K562 (cell line): ENCODE measurements around the gene ARL13B. TPM values are rescaled to one million over a fixed set of nuclear protein-coding genes. Genes with fewer than 3 reads are reported as not detected.
A peak's percentile ranks its signal among the peaks of the same experiment; 100 is the strongest.

Experiments
- ATAC-seq: fragments of 200-7000 bp; cut with Tn5 transposase; 3 replicates; pipeline ENCODE4 v1.9.1; 2020; ENCODE audit warnings: moderate library complexity
- BruUV-seq: library from RNA; stranded (reverse); fragments of 400-500 nt; replicated peaks from 2 replicates; lab custom pipeline; 2021; lab: Mats Ljungman, UMichigan
- CTCF ChIA-PET: fragments of 300-600 bp; formaldehyde crosslinking; extraction: SDS; loops from one replicate; lab custom pipeline; 2021; ENCODE audit warnings: low intra/inter-chr PET ratio; lab: Yijun Ruan, JAX
- POLR2A ChIA-PET: fragments of 300-600, 350-650 bp; sonication (Branson Sonifier 250); formaldehyde crosslinking; extraction: SDS; loops from one replicate; lab custom pipeline; 2021; ENCODE audit warnings: antibody characterized with exemption, inconsistent platforms; lab: Yijun Ruan, JAX
- DNase-seq, 4 experiments: peaks; one replicate each; pipeline versions ENCODE4 v3.0.0 to v3.0.0-alpha.2; 2011 to 2018; ENCODE audit warnings: low spot score in 3 of 4, mixed read lengths in 3 of 4; ENCODE audit errors: extremely low read depth in 1 of 4
- FAIRE-seq: peaks from 2 replicates; lab custom pipeline; 2011; peaks lifted over from hg19 to GRCh38; lab: Jason Lieb, UNC
- H2AFZ ChIP-seq: 2 replicates; pipeline ENCODE4 v1.6.0; 2011; ENCODE audit warnings: low read depth, low read length, control low read depth, inconsistent platforms
- H3K27ac ChIP-seq: fragments of 200-600 bp; 3 replicates; pipeline ENCODE4 v1.8.0; 2011; ENCODE audit warnings: low read depth, mild to moderate bottlenecking, control low read depth, inconsistent platforms, low read length, moderate library complexity, mixed read lengths; ENCODE audit errors: extremely low read depth
- H3K27me3 ChIP-seq, 2 experiments: fragments of 300-600 bp in 1 of 2; 2 replicates in 1 of 2; 3 replicates in 1 of 2; pipeline versions ENCODE4 v1.6.0 to v1.8.0; 2011; ENCODE audit warnings: inconsistent platforms in 2 of 2, low read length in 2 of 2, mild to moderate bottlenecking in 1 of 2, mixed read lengths in 1 of 2, moderate library complexity in 1 of 2; ENCODE audit not compliant: control insufficient read depth in 2 of 2, insufficient read depth in 2 of 2
- H3K36me3 ChIP-seq: fragments of 300-600 bp; 3 replicates; pipeline ENCODE4 v1.8.0; 2011; ENCODE audit warnings: mild to moderate bottlenecking, low read length, inconsistent platforms; ENCODE audit not compliant: control insufficient read depth, insufficient read depth
- H3K4me1 ChIP-seq, 2 experiments: fragments of 200-600 bp in 1 of 2; replicated peaks in 1 of 2; 2 replicates in 1 of 2; 3 replicates in 1 of 2; pipeline versions ENCODE4 v1.5.1 to v1.8.0; 2011; ENCODE audit warnings: inconsistent platforms in 2 of 2, low read length in 2 of 2, mild to moderate bottlenecking in 1 of 2, mixed read lengths in 1 of 2, moderate library complexity in 1 of 2; ENCODE audit not compliant: control insufficient read depth in 2 of 2, insufficient read depth in 2 of 2
- H3K4me2 ChIP-seq: 2 replicates; pipeline ENCODE4 v1.6.1; 2011; ENCODE audit warnings: low read length, control low read depth, inconsistent platforms, mixed read lengths; ENCODE audit not compliant: insufficient read depth
- H3K4me3 ChIP-seq: fragments of 200-600 bp; sonication (generic), shearing (Covaris generic); 2 replicates; pipeline ENCODE4 v1.5.1; 2016; ENCODE audit warnings: control low read depth, inconsistent platforms
- H3K79me2 ChIP-seq: fragments of 200-600 bp; 3 replicates; pipeline ENCODE4 v1.8.0; 2011; ENCODE audit warnings: low read length, inconsistent platforms; ENCODE audit not compliant: control insufficient read depth, insufficient read depth
- H3K9ac ChIP-seq, 2 experiments: 2 replicates each; pipeline versions ENCODE4 v1.6.0 to v1.6.1; 2011; ENCODE audit warnings: low read depth in 2 of 2, low read length in 2 of 2, control low read depth in 1 of 2, inconsistent platforms in 1 of 2, mild to moderate bottlenecking in 1 of 2, mixed read lengths in 1 of 2; ENCODE audit not compliant: insufficient read depth in 1 of 2
- H3K9me1 ChIP-seq: one replicate; pipeline ENCODE4 v1.6.0; 2011; ENCODE audit warnings: inconsistent platforms, mild to moderate bottlenecking, low read length, moderate library complexity; ENCODE audit not compliant: control insufficient read depth, insufficient read depth
- H3K9me3 ChIP-seq: replicated peaks from 2 replicates; pipeline ENCODE4 v1.5.1; 2011; ENCODE audit warnings: low read depth, low read length, inconsistent platforms; ENCODE audit not compliant: control insufficient read depth, insufficient read depth
- H4K20me1 ChIP-seq: replicated peaks from 2 replicates; pipeline ENCODE4 v1.6.1; 2011; ENCODE audit warnings: low read length, inconsistent platforms, mixed read lengths; ENCODE audit not compliant: control insufficient read depth, insufficient read depth
- C11orf30 ChIP-seq: fragments of 450-650 bp; IDR thresholded peaks from 2 replicates; pipeline ENCODE4 v1.6.1; 2016; ENCODE audit warnings: low read depth, mild to moderate bottlenecking
- CHD4 ChIP-seq: fragments of 200-600 bp; sonication (generic); IDR thresholded peaks from 3 replicates; pipeline ENCODE4 v1.6.1; 2012; ENCODE audit warnings: low read depth, mild to moderate bottlenecking, mixed read lengths, low read length, inconsistent platforms; ENCODE audit not compliant: insufficient read depth, insufficient replicate concordance, poor library complexity, severe bottlenecking
- CXXC5 ChIP-seq: fragments of 250-450 bp; sonication (Bioruptor Pico); IDR thresholded peaks from 2 replicates; pipeline ENCODE4 v1.8.0; 2022; ENCODE audit warnings: inconsistent platforms, mild to moderate bottlenecking, moderate library complexity
- MAFF ChIP-seq: IDR thresholded peaks from 2 replicates; pipeline ENCODE4 v1.6.1; 2012; ENCODE audit warnings: low read length, improper control_type of control experiment
- MAFG ChIP-seq: fragments of 450-650 bp; conservative IDR thresholded peaks from 2 replicates; pipeline ENCODE4 v1.6.1; 2016; ENCODE audit warnings: missing genetic modification characterization, missing compliant biosample characterization
- MAFK ChIP-seq: IDR thresholded peaks from 2 replicates; pipeline ENCODE4 v1.6.1; 2011; ENCODE audit warnings: low read length, improper control_type of control experiment
- MLLT1 ChIP-seq, 2 experiments: fragments of 450-650 bp; IDR thresholded peaks; 2 replicates each; pipeline ENCODE4 v1.6.1; 2016
- NONO ChIP-seq, 2 experiments: fragments of 200-400 bp in 1 of 2; fragments of 450-650 bp in 1 of 2; formaldehyde crosslinking in 1 of 2; IDR thresholded peaks; 2 replicates each; pipeline ENCODE4 v1.6.1; 2017; ENCODE audit warnings: low read depth in 2 of 2, mild to moderate bottlenecking in 2 of 2, moderate library complexity in 2 of 2, low read length in 1 of 2
- RFX1 ChIP-seq: fragments of 450-650 bp; IDR thresholded peaks from 2 replicates; pipeline ENCODE4 v1.6.1; 2016; ENCODE audit warnings: mild to moderate bottlenecking, moderate library complexity
- RREB1 ChIP-seq: fragments of 250-450 bp; sonication (Bioruptor Pico); IDR thresholded peaks from 2 replicates; pipeline ENCODE4 v1.4.0; 2020
- STAT5B ChIP-seq: fragments of 250-450 bp; sonication (Bioruptor Pico); IDR thresholded peaks from 2 replicates; pipeline ENCODE4 v1.8.0; 2021; ENCODE audit warnings: mild to moderate bottlenecking, inconsistent platforms
- TARDBP ChIP-seq: fragments of 450-650 bp; IDR thresholded peaks from 2 replicates; pipeline ENCODE4 v1.6.1; 2016
- TFAM ChIP-seq: fragments of 250-450 bp; sonication (Bioruptor Pico); conservative IDR thresholded peaks from 2 replicates; pipeline ENCODE4 v1.5.0; 2021; ENCODE audit warnings: mild to moderate bottlenecking, moderate library complexity
- TGIF2 ChIP-seq: sonication (generic); formaldehyde crosslinking; IDR thresholded peaks from 2 replicates; pipeline ENCODE4 v1.8.1; 2022; ENCODE audit warnings: mild to moderate bottlenecking, missing genetic modification reagents, moderate library complexity
- ZFP36 ChIP-seq: fragments of 150-350 bp; IDR thresholded peaks from 2 replicates; pipeline ENCODE4 v1.6.1; 2018; ENCODE audit warnings: low read length, low read depth; ENCODE audit not compliant: partially characterized antibody
- ZFX ChIP-seq: sonication (generic); formaldehyde crosslinking; IDR thresholded peaks from 2 replicates; pipeline ENCODE4 v1.8.0; 2022; ENCODE audit warnings: mild to moderate bottlenecking, missing genetic modification reagents, moderate library complexity
- ZNF184 ChIP-seq: sonication (generic); formaldehyde crosslinking; IDR thresholded peaks from 2 replicates; pipeline ENCODE4 v1.5.0; 2020; ENCODE audit warnings: missing genetic modification reagents
- ZNF224 ChIP-seq: sonication (generic); formaldehyde crosslinking; IDR thresholded peaks from 2 replicates; pipeline ENCODE4 v1.8.0; 2022; ENCODE audit warnings: mild to moderate bottlenecking, missing genetic modification reagents
- ZNF316 ChIP-seq: fragments of 450-650 bp; IDR thresholded peaks from 2 replicates; pipeline ENCODE4 v1.6.1; 2016
- WGBS: fragments of 100-300 bp; shearing (Covaris generic); methylation state at CpG from one replicate; pipeline ENCODE4 v1.1.6; 2016; ENCODE audit warnings: low coverage, mixed read lengths; ENCODE audit not compliant: insufficient coverage; ENCODE audit errors: missing lambda C conversion rate; 5-methylcytosine and 5-hydroxymethylcytosine counted together
- in situ Hi-C: fragments of 300-500 bp; cut with MboI; formaldehyde crosslinking; loops from 4 replicates; pipeline ENCODE4 v1.15.0; 2018; ENCODE audit warnings: inconsistent platforms, mixed read lengths
- intact Hi-C: fragments of 100-400 bp; cut with micrococcal nuclease; formaldehyde crosslinking; loops from 2 replicates; pipeline ENCODE4 v1.14.2; 2022
- polyA plus RNA-seq, 8 experiments: library from polyadenylated mRNA; depleted of rRNA in 4 of 8; stranded (reverse) in 5 of 8; unstranded in 3 of 8; fragments of >200 nt; fragmentation: Nextera tagmentation in 2 of 8; fragmentation: Illumina TruSeq in 1 of 8; extraction: Ambion mirVana in 2 of 8; extraction: Trizol in 1 of 8; gene quantifications; 2 replicates each; pipeline versions ENCODE4 v1.2.1 to v1.2.3, GENCODE V29; 2011 to 2014; ENCODE audit warnings: inconsistent platforms in 1 of 8, missing spikeins in 1 of 8
- total RNA-seq, 7 experiments: library from RNA; depleted of rRNA in 6 of 7; stranded (reverse); fragments of >200 nt in 6 of 7; fragmentation: Illumina TruSeq in 2 of 7; extraction: Trizol in 2 of 7; gene quantifications; 2 replicates each; pipeline versions ENCODE4 v1.2.1 to v1.2.3, GENCODE V29; 2011 to 2021; ENCODE audit warnings: low replicate concordance in 1 of 7

Gene ARL13B
- total and polyA plus RNA-seq, 9 of the 15 experiments (the other 6 are each of a cell fraction or from before 2014, with no cell fraction given): 4.1 to 16.9 (median 12.2) TPM

GRCh38 chr3:94046533-94046932, 66.6 kb downstream of the ARL13B start:
- no peak overlapping the region for H3K9ac ChIP-seq
- H3K9me1 ChIP-seq: no peaks in the 10 kb centered on the region
- BruUV-seq: no TSS peak
- WGBS: 93% methylated on average over 2 of the region's 2 CpGs
- intact Hi-C loops: no loop called here
- no peak overlapping the region for H3K4me2 ChIP-seq
- no peak overlapping the region for H2AFZ ChIP-seq
- ChIA-PET POLR2A (no interaction called here), CTCF (no interaction called here)
- H3K27ac ChIP-seq: no peak overlapping the region
- no peaks in the 10 kb centered on the region for H3K79me2 ChIP-seq
- no peaks in the 10 kb centered on the region for H3K27me3 ChIP-seq
- 0 out of 3 replicates have a peak, but pooled peaks cover 3% of the 10 kb centered on the region for H3K36me3 ChIP-seq
- ATAC-seq: no peak
- DNase-seq: no peak
- H3K9me3 ChIP-seq: no peaks in the 10 kb centered on the region
- H4K20me1 ChIP-seq: no peaks in the 10 kb centered on the region
- H3K4me3 ChIP-seq: no peak overlapping the region
- in situ Hi-C loops: no loop called here
- no peaks in the 10 kb centered on the region for H3K4me1 ChIP-seq
- no peak for FAIRE-seq
- TF ChIP-seq ZNF224 (CRISPR knock-in tag): no peak
- TF ChIP-seq ZFP36: no peak
- TF ChIP-seq ZNF316: peak; percentile 58; the same call in 1 of the 2 replicates
- no peak for TF ChIP-seq NONO (IDR thresholded peaks at IDR 0.05; ENCODE audit: low read depth in 2 of 2, low read length in 1 of 2)
- TF ChIP-seq RREB1: no peak
- TF ChIP-seq MAFK: peak; percentile 24; the same call in 1 of the 2 replicates
- no peak for TF ChIP-seq CXXC5 (CRISPR knock-in tag)
- 0 out of 2 replicates have a peak, but pooled peaks have one; percentile 27 for TF ChIP-seq MAFG
- TF ChIP-seq TFAM (CRISPR knock-in tag): no peak
- TF ChIP-seq RFX1: no peak
- TF ChIP-seq MLLT1 (IDR thresholded peaks at IDR 0.05): no peak
- TF ChIP-seq TGIF2 (CRISPR knock-in tag): no peak
- TF ChIP-seq MAFF: peak; percentile 46
- no peak for TF ChIP-seq ZFX (CRISPR knock-in tag)
- TF ChIP-seq C11orf30: peak; percentile 37
- TF ChIP-seq STAT5B (CRISPR knock-in tag): no peak
- no peak for TF ChIP-seq ZNF184 (CRISPR knock-in tag)
- no peak for TF ChIP-seq TARDBP
- TF ChIP-seq CHD4: no peak
